Posterior vena cava (tissue), 2 donors: ENCODE results near the gene FGF14. TPM values are rescaled to one million over a fixed set of nuclear protein-coding genes. Genes with fewer than 3 reads are reported as not detected.

Experiments used
- DNase-seq: peaks from one replicate; pipeline ENCODE4 v3.0.0-alpha.2; 2020; ENCODE audit warnings: low spot score
- intact Hi-C, 2 donors: fragments of 100-400 bp; cut with DNase I; formaldehyde crosslinking; loops; one replicate each; pipeline versions ENCODE4 v1.14.1 to v1.14.2; 2022 to 2023
- long read RNA-seq, 2 donors: library from polyadenylated mRNA; unstranded; transcript quantifications; one replicate each; pipeline ENCODE4 v2.0.0, GENCODE V29; 2020 to 2021
- total RNA-seq, 2 donors: library from RNA; stranded (reverse); fragmentation: NEBNext Ultra II Directional; extraction: Animal tissue kit (Norgen Biotek cat#: 25700); gene quantifications; one replicate each; pipeline ENCODE4 v1.2.1, GENCODE V29; 2021
- donor health status: DM: yes; HTN: yes; CAD: no.
- donor health status: DM: yes; HTN: yes; CAD: no.

Gene FGF14
- 1 to 10 TPM; 4.6 to 6.6 TPM for total RNA-seq
- long read RNA-seq, donor 1, partial matches to known transcripts = 0 of 7 reads
- long read RNA-seq, donor 1, other reads (novel, unspliced or antisense) = 7 of 7 reads
- long read RNA-seq, donor 2, partial matches to known transcripts = 0 of 1 reads
- long read RNA-seq, donor 2, other reads (novel, unspliced or antisense) = 1 of 1 reads

GRCh38 chr13:102401766-102402165 is at the start of gene FGF14:
Gene FGF14 (minus strand): TSS chr13:102402048.
- intact Hi-C loops = no loop called here
- DNase-seq = no peak

- intact Hi-C loops = no loop called here
- DNase-seq = no peak
Measured at GRCh38 chr13:102443249-102443648, 41.4 kb upstream of the FGF14 start.

- intact Hi-C loops = no loop called here
- no peak for DNase-seq
Measured at GRCh38 chr13:102441085-102441484, 39.2 kb upstream of the FGF14 start.

- DNase-seq = no peak
- intact Hi-C loops = no loop called here
Measured at GRCh38 chr13:102440259-102440936, 38.5 kb upstream of the FGF14 start.

- intact Hi-C loops = no loop called here
- no peak for DNase-seq
Measured at GRCh38 chr13:102422690-102423089, 20.8 kb upstream of the FGF14 start.

- intact Hi-C loops = no loop called here
- DNase-seq = no peak
Measured at GRCh38 chr13:102405499-102406100, 3.8 kb upstream of the FGF14 start.

GRCh38 chr13:102402290-102402689 is 442 bp upstream of the FGF14 start:
- intact Hi-C loops = no loop called here
- DNase-seq = no peak

GRCh38 chr13:102401265-102401664 is 583 bp downstream of the FGF14 start:
- intact Hi-C loops = no loop called here
- DNase-seq = no peak

GRCh38 chr13:102400675-102401145 is 1.1 kb downstream of the FGF14 start:
- intact Hi-C loops = no loop called here
- DNase-seq = peak; percentile 76

GRCh38 chr13:102399791-102400674 is 1.8 kb downstream of the FGF14 start:
- DNase-seq = peak; percentile 78
- intact Hi-C loops = no loop called here

- intact Hi-C loops = no loop called here
- DNase-seq = no peak
Measured at GRCh38 chr13:102395939-102396338, 5.9 kb downstream of the FGF14 start.

- intact Hi-C loops = no loop called here
- DNase-seq = no peak
Measured at GRCh38 chr13:102395174-102395573, 6.7 kb downstream of the FGF14 start.

GRCh38 chr13:102394158-102395053 is 7.4 kb downstream of the FGF14 start:
- intact Hi-C loops = no loop called here
- peak; percentile 99 for DNase-seq

GRCh38 chr13:102392481-102393209 is 9.2 kb downstream of the FGF14 start:
- DNase-seq = no peak
- intact Hi-C loops = no loop called here

GRCh38 chr13:102386461-102386860 is 15.4 kb downstream of the FGF14 start:
- no peak for DNase-seq

GRCh38 chr13:102380012-102380411 is 21.8 kb downstream of the FGF14 start:
- intact Hi-C loops = loop anchor here in 1 of 2 donors (1.0 kb wide), 1 partner anchor 26 kb away; no protein-coding TSS in a partner anchor
- DNase-seq = no peak

More at GRCh38 chr13:102386461-102386860, 15.4 kb downstream of the FGF14 start:
- intact Hi-C loops = no loop called here

- DNase-seq = no peak
- intact Hi-C loops = no loop called here
Measured at GRCh38 chr13:102376318-102376717, 25.5 kb downstream of the FGF14 start.

- DNase-seq = no peak
- intact Hi-C loops = no loop called here
Measured at GRCh38 chr13:102374726-102375125, 27.1 kb downstream of the FGF14 start.
